ENCODE measurements around the gene TRPC4.

The TRPC4 gene

DNA sequence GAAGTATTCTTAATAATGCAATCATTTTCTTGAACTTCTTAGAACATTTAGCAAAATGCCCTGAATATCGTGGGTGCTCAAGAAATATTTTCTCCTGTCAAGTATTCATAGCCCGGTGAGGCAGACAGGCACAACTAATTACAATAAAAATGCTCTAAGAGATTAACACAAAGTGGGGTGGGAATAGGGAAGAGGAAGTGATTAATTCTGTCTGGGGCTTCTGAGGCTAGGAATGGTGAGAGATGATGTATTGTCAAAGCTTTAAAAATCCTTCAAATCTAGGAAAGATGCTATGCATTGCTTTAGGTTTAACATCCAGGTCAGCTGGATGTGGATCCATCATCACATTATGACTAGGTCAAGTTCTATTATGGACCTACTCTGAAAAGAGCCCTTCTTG is 204.2 kb downstream of the TRPC4 start:
- TF ChIP-seq ZNF565 (CRISPR knock-in tag; conservative IDR thresholded peaks at IDR 0.05; ENCODE audit: low read depth) (no peak), CREB5 (CRISPR knock-in tag; IDR thresholded peaks at IDR 0.05; ENCODE audit: low read depth) (no peak), RARB (CRISPR knock-in tag; IDR thresholded peaks at IDR 0.05) (no peak), SNAI2 (CRISPR knock-in tag; IDR thresholded peaks at IDR 0.05) (no peak)
- no peak for ATAC-seq

- TF ChIP-seq, protein P1, sequence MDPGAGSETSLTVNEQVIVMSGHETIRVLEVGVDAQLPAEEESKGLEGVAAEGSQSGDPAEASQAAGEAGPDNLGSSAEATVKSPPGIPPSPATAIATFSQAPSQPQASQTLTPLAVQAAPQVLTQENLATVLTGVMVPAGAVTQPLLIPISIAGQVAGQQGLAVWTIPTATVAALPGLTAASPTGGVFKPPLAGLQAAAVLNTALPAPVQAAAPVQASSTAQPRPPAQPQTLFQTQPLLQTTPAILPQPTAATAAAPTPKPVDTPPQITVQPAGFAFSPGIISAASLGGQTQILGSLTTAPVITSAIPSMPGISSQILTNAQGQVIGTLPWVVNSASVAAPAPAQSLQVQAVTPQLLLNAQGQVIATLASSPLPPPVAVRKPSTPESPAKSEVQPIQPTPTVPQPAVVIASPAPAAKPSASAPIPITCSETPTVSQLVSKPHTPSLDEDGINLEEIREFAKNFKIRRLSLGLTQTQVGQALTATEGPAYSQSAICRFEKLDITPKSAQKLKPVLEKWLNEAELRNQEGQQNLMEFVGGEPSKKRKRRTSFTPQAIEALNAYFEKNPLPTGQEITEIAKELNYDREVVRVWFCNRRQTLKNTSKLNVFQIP (CRISPR knock-in tag; IDR thresholded peaks at IDR 0.05; ENCODE audit: borderline replicate concordance, low read depth), result no peak
- TF ChIP-seq ZNF565 (CRISPR knock-in tag; conservative IDR thresholded peaks at IDR 0.05; ENCODE audit: low read depth) (no peak), GLIS3 (CRISPR knock-in tag; IDR thresholded peaks at IDR 0.05) (no peak), ZNF8 (CRISPR knock-in tag; IDR thresholded peaks at IDR 0.05) (no peak), ESRRG (CRISPR knock-in tag; IDR thresholded peaks at IDR 0.05) (no peak), SNAI2 (CRISPR knock-in tag; IDR thresholded peaks at IDR 0.05) (no peak), ZFP3 (CRISPR knock-in tag; IDR thresholded peaks at IDR 0.05) (no peak), ARNTL (CRISPR knock-in tag; IDR thresholded peaks at IDR 0.05; ENCODE audit: borderline replicate concordance, low read depth) (no peak), ISL1 (CRISPR knock-in tag; IDR thresholded peaks at IDR 0.05) (no peak)
- TF ChIP-seq, protein P2, sequence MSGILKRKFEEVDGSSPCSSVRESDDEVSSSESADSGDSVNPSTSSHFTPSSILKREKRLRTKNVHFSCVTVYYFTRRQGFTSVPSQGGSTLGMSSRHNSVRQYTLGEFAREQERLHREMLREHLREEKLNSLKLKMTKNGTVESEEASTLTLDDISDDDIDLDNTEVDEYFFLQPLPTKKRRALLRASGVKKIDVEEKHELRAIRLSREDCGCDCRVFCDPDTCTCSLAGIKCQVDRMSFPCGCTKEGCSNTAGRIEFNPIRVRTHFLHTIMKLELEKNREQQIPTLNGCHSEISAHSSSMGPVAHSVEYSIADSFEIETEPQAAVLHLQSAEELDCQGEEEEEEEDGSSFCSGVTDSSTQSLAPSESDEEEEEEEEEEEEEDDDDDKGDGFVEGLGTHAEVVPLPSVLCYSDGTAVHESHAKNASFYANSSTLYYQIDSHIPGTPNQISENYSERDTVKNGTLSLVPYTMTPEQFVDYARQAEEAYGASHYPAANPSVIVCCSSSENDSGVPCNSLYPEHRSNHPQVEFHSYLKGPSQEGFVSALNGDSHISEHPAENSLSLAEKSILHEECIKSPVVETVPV (CRISPR knock-in tag; IDR thresholded peaks at IDR 0.05), result no peak
- no peak for ATAC-seq
Measured at GRCh38 chr13:37663724-37664123, 205.8 kb downstream of the TRPC4 start.

GRCh38 chr13:37662624-37663023 is 206.9 kb downstream of the TRPC4 start:
- no peak for TF ChIP-seq TCF4 (CRISPR knock-in tag; IDR thresholded peaks at IDR 0.05; ENCODE audit: borderline replicate concordance)
- TF ChIP-seq OSR1 (CRISPR knock-in tag; IDR thresholded peaks at IDR 0.05), result no peak
- no peak for TF ChIP-seq ZC3H10 (CRISPR knock-in tag; IDR thresholded peaks at IDR 0.05)
- no peak for TF ChIP-seq ZNF8 (CRISPR knock-in tag; IDR thresholded peaks at IDR 0.05)
- TF ChIP-seq ARNTL (CRISPR knock-in tag; IDR thresholded peaks at IDR 0.05; ENCODE audit: borderline replicate concordance, low read depth), result no peak
- no peak for TF ChIP-seq SNAI2 (CRISPR knock-in tag; IDR thresholded peaks at IDR 0.05)
- no peak for TF ChIP-seq ZFP3 (CRISPR knock-in tag; IDR thresholded peaks at IDR 0.05)
- no peak for TF ChIP-seq ZFP30 (CRISPR knock-in tag; IDR thresholded peaks at IDR 0.05)
- TF ChIP-seq ESRRG (CRISPR knock-in tag; IDR thresholded peaks at IDR 0.05), result no peak
- no peak for TF ChIP-seq RARB (CRISPR knock-in tag; IDR thresholded peaks at IDR 0.05)
- TF ChIP-seq CSDC2 (CRISPR knock-in tag; IDR thresholded peaks at IDR 0.05), result no peak
- TF ChIP-seq, protein P3, sequence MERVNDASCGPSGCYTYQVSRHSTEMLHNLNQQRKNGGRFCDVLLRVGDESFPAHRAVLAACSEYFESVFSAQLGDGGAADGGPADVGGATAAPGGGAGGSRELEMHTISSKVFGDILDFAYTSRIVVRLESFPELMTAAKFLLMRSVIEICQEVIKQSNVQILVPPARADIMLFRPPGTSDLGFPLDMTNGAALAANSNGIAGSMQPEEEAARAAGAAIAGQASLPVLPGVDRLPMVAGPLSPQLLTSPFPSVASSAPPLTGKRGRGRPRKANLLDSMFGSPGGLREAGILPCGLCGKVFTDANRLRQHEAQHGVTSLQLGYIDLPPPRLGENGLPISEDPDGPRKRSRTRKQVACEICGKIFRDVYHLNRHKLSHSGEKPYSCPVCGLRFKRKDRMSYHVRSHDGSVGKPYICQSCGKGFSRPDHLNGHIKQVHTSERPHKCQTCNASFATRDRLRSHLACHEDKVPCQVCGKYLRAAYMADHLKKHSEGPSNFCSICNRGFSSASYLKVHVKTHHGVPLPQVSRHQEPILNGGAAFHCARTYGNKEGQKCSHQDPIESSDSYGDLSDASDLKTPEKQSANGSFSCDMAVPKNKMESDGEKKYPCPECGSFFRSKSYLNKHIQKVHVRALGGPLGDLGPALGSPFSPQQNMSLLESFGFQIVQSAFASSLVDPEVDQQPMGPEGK (CRISPR knock-in tag; IDR thresholded peaks at IDR 0.05; ENCODE audit: borderline replicate concordance), result no peak
- TF ChIP-seq TOX (CRISPR knock-in tag; IDR thresholded peaks at IDR 0.05; ENCODE audit: borderline replicate concordance), result no peak
- TF ChIP-seq, protein P2 (CRISPR knock-in tag; IDR thresholded peaks at IDR 0.05), result no peak
- ATAC-seq, result no peak; the same call in 2 of the 3 replicates

DNA sequence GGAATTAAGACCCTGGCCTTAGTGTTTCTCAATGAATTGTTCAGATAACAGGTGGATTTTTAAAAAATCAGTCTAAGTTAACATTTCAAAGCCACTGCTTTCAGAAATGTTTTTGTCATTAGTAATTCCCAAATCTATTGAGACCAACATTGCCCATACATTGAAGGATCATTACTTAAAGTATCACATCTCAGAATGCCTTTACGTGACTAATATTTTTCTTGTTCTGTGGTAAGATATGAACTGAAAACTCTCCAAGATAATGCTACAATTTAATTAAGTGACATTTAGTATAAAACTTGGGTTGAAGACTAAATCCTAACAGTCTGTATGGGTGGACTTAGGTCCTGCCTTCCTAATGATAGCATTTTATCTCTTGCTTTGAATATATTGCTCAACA is 211.6 kb downstream of the TRPC4 start:
- no peak for ATAC-seq
- TF ChIP-seq CSDC2 (CRISPR knock-in tag; IDR thresholded peaks at IDR 0.05) (no peak), OSR1 (CRISPR knock-in tag; IDR thresholded peaks at IDR 0.05) (no peak), GLIS3 (CRISPR knock-in tag; IDR thresholded peaks at IDR 0.05) (no peak), ZC3H10 (CRISPR knock-in tag; IDR thresholded peaks at IDR 0.05) (no peak), TSHZ2 (CRISPR knock-in tag; IDR thresholded peaks at IDR 0.05) (no peak), RARB (CRISPR knock-in tag; IDR thresholded peaks at IDR 0.05) (no peak), ISL1 (CRISPR knock-in tag; IDR thresholded peaks at IDR 0.05) (no peak), ZNF565 (CRISPR knock-in tag; conservative IDR thresholded peaks at IDR 0.05; ENCODE audit: low read depth) (no peak), ZFP30 (CRISPR knock-in tag; IDR thresholded peaks at IDR 0.05) (no peak), ZNF8 (CRISPR knock-in tag; IDR thresholded peaks at IDR 0.05) (no peak), TOX (CRISPR knock-in tag; IDR thresholded peaks at IDR 0.05; ENCODE audit: borderline replicate concordance) (no peak), CREB5 (CRISPR knock-in tag; IDR thresholded peaks at IDR 0.05; ENCODE audit: low read depth) (no peak)
- TF ChIP-seq, protein P3 (CRISPR knock-in tag; IDR thresholded peaks at IDR 0.05; ENCODE audit: borderline replicate concordance), result no peak

All from SK-N-SH treated with all-trans-retinoic acid at 6 μM for 48 hours (cell line).